GM12878 (cell line): ENCODE measurements around the gene BAZ2B. TPM values are rescaled to one million over a fixed set of nuclear protein-coding genes. Genes with fewer than 3 reads are reported as not detected.

Experiments
- CBFB ChIP-seq: IDR thresholded peaks from 2 replicates; pipeline ENCODE4 v1.6.1; 2016; ENCODE audit warnings: antibody characterized with exemption, low read depth
- CEBPB ChIP-seq, 2 experiments: fragments of 150-350 bp in 1 of 2; IDR thresholded peaks; 2 replicates each; pipeline ENCODE4 v1.6.1; 2012 to 2014; ENCODE audit warnings: low read depth in 2 of 2, low read length in 2 of 2, borderline replicate concordance in 1 of 2, inconsistent platforms in 1 of 2
- CHD1 ChIP-seq: IDR thresholded peaks from 2 replicates; pipeline ENCODE4 v1.6.1; 2012; ENCODE audit warnings: low read depth, low read length, improper control_type of control experiment
- CREM ChIP-seq: IDR thresholded peaks from 2 replicates; pipeline ENCODE4 v1.6.1; 2014; ENCODE audit warnings: antibody characterized with exemption, low read depth
- IKZF1 ChIP-seq: fragments of 450-650 bp; conservative IDR thresholded peaks from 2 replicates; pipeline ENCODE4 v1.6.1; 2017; ENCODE audit warnings: antibody characterized with exemption, mild to moderate bottlenecking
- MXI1 ChIP-seq: fragments of 150-350 bp; IDR thresholded peaks from 2 replicates; pipeline ENCODE4 v1.6.1; 2011; ENCODE audit warnings: low read depth, mild to moderate bottlenecking, inconsistent platforms, low read length, improper control_type of control experiment
- NBN ChIP-seq: fragments of 450-650 bp; IDR thresholded peaks from 2 replicates; pipeline ENCODE4 v1.6.1; 2016
- NFXL1 ChIP-seq: fragments of 450-650 bp; IDR thresholded peaks from 2 replicates; pipeline ENCODE4 v1.6.1; 2017; ENCODE audit warnings: antibody characterized with exemption, mild to moderate bottlenecking, borderline replicate concordance
- POLR2AphosphoS5 ChIP-seq: IDR thresholded peaks from 2 replicates; pipeline ENCODE4 v1.6.1; 2011; ENCODE audit warnings: mild to moderate bottlenecking, low read length, inconsistent platforms
- RUNX3 ChIP-seq: IDR thresholded peaks from 2 replicates; pipeline ENCODE4 v1.6.1; 2012; ENCODE audit warnings: low read length, inconsistent platforms
- SPI1 ChIP-seq: IDR thresholded peaks from 2 replicates; pipeline ENCODE4 v1.6.1; 2011; ENCODE audit warnings: low read depth, mild to moderate bottlenecking, low read length, moderate library complexity, borderline replicate concordance; ENCODE audit not compliant: insufficient read depth
- TAF1 ChIP-seq: IDR thresholded peaks from 2 replicates; pipeline ENCODE4 v1.6.1; 2011; ENCODE audit warnings: mild to moderate bottlenecking, low read depth, low read length, borderline replicate concordance
- TBL1XR1 ChIP-seq: IDR thresholded peaks from 2 replicates; pipeline ENCODE4 v1.6.1; 2012; ENCODE audit warnings: low read depth, low read length, improper control_type of control experiment
- YBX1 ChIP-seq: fragments of 450-650 bp; IDR thresholded peaks from 2 replicates; pipeline ENCODE4 v1.6.1; 2016; ENCODE audit warnings: antibody characterized with exemption
- ZNF207 ChIP-seq: fragments of 450-650 bp; IDR thresholded peaks from 2 replicates; pipeline ENCODE4 v1.6.1; 2014; ENCODE audit warnings: antibody characterized with exemption, mild to moderate bottlenecking, borderline replicate concordance
- ZNF24 ChIP-seq: fragments of 450-650 bp; IDR thresholded peaks from 2 replicates; pipeline ENCODE4 v1.6.1; 2017; ENCODE audit warnings: antibody characterized with exemption, mild to moderate bottlenecking
- polyA plus RNA-seq, 11 experiments: library from polyadenylated mRNA; depleted of rRNA in 4 of 11; unstranded in 6 of 11; stranded (reverse) in 5 of 11; fragments of >200 nt; fragmentation: Nextera tagmentation in 4 of 11; fragmentation: Illumina TruSeq in 1 of 11; extraction: Ambion mirVana in 4 of 11; extraction: Trizol in 1 of 11; gene quantifications; 1 replicate in 1 of 11; 2 replicates in 10 of 11; pipeline versions ENCODE4 v1.2.1 to v1.2.3, GENCODE V29; 2011 to 2016; ENCODE audit warnings: inconsistent platforms in 2 of 11, missing spikeins in 2 of 11, low read depth in 1 of 11
- total RNA-seq, 4 experiments: library from RNA; depleted of rRNA in 3 of 4; stranded (reverse); fragments of >200 nt in 3 of 4; fragmentation: Illumina TruSeq in 1 of 4; extraction: Trizol in 1 of 4; gene quantifications; 2 replicates each; pipeline versions ENCODE4 v1.2.1 to v1.2.3, GENCODE V29; 2013 to 2021
- TF ChIP-seq, protein P1 (sequence below): fragments of 450-650 bp; IDR thresholded peaks from 2 replicates; pipeline ENCODE4 v1.6.1; 2017; ENCODE audit warnings: mild to moderate bottlenecking, low read depth, inconsistent platforms; ENCODE audit not compliant: poor library complexity, severe bottlenecking
- TF ChIP-seq, protein P2 (sequence below): IDR thresholded peaks from 2 replicates; pipeline ENCODE4 v1.6.1; 2011; ENCODE audit warnings: low read depth, mild to moderate bottlenecking, low read length, moderate library complexity, borderline replicate concordance; ENCODE audit errors: extremely low read depth
- TF ChIP-seq, protein P3 (sequence below): fragments of 450-650 bp; IDR thresholded peaks from 2 replicates; pipeline ENCODE4 v1.6.1; 2017; ENCODE audit warnings: low read depth, mild to moderate bottlenecking, moderate library complexity
- TF ChIP-seq, protein P4 (sequence below): IDR thresholded peaks from 2 replicates; pipeline ENCODE4 v1.6.1; 2011; ENCODE audit warnings: mild to moderate bottlenecking, low read depth, low read length, moderate library complexity; ENCODE audit not compliant: insufficient replicate concordance
- TF ChIP-seq, protein P5 (sequence below): fragments of 450-650 bp; IDR thresholded peaks from 2 replicates; pipeline ENCODE4 v1.6.1; 2017; ENCODE audit warnings: mild to moderate bottlenecking, moderate library complexity

BAZ2B gene
- total and polyA plus RNA-seq, 10 of the 15 experiments (the other 5 are each of a cell fraction or from before 2014, with no cell fraction given): 8.8 to 49.7 (median 24.7) TPM

DNA sequence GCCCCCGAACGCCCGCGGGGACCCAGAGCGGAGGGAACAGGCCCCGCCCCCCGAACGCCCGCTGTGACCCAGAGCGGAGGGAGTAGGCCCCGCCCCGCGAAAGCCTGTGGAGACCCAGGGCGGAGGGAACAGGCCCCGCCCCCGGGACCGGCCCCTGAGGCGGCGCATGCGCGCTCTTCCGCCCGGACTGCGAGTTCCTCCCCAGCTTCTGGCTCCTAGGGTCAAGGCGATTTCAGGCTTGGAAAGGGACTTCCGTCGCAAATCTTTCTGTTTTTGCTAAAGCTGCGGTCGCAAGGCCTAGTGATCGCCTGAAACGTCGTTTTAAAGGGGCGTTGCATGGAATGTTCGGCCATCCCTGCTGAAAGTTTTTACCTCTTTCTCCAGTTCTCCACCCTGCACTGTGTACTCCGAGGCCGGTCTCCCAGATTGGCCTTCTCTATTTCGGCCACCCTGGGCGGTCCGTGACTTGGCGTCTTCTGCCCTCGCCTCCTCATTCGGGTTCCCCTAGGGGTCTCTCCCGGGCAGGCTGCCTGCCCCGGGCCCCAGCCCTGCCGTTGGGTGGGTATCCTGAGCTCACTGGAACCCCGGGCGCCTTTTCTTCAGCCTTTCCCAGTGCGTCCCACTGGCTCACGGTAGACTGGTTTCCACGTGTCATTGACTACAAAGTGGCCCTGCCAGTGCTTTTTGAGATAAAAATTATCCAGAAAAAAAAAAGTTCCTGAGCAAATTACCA, 329.5 kb downstream of the BAZ2B start (continued):
- TF ChIP-seq CBFB (0 out of 2 replicates have a peak, but pooled peaks have one; percentile 33), IKZF1 (peak; percentile 38; the same call in 1 of the 2 replicates), SPI1 (peak; percentile 62; the same call in 1 of the 2 replicates), RUNX3 (peak; percentile 46; the same call in 1 of the 2 replicates), ZNF207 (no peak), ZNF24 (no peak), CHD1 (no peak), NFXL1 (no peak), CEBPB (IDR thresholded peaks at IDR 0.05; ENCODE audit: borderline replicate concordance in 1 of 2, low read depth in 2 of 2, low read length in 2 of 2) (no peak), YBX1 (no peak), POLR2AphosphoS5 (peak; percentile 83), TBL1XR1 (no peak), NBN (peak; percentile 58), CREM (peak; percentile 8; the same call in 1 of the 2 replicates), MXI1 (no peak; the same call in 1 of the 2 replicates), TAF1 (peak; percentile 46; the same call in 1 of the 2 replicates)
- TF ChIP-seq, protein P1, sequence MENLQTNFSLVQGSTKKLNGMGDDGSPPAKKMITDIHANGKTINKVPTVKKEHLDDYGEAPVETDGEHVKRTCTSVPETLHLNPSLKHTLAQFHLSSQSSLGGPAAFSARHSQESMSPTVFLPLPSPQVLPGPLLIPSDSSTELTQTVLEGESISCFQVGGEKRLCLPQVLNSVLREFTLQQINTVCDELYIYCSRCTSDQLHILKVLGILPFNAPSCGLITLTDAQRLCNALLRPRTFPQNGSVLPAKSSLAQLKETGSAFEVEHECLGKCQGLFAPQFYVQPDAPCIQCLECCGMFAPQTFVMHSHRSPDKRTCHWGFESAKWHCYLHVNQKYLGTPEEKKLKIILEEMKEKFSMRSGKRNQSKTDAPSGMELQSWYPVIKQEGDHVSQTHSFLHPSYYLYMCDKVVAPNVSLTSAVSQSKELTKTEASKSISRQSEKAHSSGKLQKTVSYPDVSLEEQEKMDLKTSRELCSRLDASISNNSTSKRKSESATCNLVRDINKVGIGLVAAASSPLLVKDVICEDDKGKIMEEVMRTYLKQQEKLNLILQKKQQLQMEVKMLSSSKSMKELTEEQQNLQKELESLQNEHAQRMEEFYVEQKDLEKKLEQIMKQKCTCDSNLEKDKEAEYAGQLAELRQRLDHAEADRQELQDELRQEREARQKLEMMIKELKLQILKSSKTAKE: no peak
- TF ChIP-seq, protein P2, sequence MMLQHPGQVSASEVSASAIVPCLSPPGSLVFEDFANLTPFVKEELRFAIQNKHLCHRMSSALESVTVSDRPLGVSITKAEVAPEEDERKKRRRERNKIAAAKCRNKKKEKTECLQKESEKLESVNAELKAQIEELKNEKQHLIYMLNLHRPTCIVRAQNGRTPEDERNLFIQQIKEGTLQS: no peak
- TF ChIP-seq, protein P3, sequence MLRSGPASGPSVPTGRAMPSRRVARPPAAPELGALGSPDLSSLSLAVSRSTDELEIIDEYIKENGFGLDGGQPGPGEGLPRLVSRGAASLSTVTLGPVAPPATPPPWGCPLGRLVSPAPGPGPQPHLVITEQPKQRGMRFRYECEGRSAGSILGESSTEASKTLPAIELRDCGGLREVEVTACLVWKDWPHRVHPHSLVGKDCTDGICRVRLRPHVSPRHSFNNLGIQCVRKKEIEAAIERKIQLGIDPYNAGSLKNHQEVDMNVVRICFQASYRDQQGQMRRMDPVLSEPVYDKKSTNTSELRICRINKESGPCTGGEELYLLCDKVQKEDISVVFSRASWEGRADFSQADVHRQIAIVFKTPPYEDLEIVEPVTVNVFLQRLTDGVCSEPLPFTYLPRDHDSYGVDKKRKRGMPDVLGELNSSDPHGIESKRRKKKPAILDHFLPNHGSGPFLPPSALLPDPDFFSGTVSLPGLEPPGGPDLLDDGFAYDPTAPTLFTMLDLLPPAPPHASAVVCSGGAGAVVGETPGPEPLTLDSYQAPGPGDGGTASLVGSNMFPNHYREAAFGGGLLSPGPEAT: peak; percentile 23; the same call in 1 of the 2 replicates
- TF ChIP-seq, protein P4, sequence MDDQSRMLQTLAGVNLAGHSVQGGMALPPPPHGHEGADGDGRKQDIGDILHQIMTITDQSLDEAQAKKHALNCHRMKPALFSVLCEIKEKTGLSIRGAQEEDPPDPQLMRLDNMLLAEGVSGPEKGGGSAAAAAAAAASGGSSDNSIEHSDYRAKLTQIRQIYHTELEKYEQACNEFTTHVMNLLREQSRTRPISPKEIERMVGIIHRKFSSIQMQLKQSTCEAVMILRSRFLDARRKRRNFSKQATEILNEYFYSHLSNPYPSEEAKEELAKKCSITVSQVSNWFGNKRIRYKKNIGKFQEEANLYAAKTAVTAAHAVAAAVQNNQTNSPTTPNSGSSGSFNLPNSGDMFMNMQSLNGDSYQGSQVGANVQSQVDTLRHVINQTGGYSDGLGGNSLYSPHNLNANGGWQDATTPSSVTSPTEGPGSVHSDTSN: no peak
- TF ChIP-seq, protein P5, sequence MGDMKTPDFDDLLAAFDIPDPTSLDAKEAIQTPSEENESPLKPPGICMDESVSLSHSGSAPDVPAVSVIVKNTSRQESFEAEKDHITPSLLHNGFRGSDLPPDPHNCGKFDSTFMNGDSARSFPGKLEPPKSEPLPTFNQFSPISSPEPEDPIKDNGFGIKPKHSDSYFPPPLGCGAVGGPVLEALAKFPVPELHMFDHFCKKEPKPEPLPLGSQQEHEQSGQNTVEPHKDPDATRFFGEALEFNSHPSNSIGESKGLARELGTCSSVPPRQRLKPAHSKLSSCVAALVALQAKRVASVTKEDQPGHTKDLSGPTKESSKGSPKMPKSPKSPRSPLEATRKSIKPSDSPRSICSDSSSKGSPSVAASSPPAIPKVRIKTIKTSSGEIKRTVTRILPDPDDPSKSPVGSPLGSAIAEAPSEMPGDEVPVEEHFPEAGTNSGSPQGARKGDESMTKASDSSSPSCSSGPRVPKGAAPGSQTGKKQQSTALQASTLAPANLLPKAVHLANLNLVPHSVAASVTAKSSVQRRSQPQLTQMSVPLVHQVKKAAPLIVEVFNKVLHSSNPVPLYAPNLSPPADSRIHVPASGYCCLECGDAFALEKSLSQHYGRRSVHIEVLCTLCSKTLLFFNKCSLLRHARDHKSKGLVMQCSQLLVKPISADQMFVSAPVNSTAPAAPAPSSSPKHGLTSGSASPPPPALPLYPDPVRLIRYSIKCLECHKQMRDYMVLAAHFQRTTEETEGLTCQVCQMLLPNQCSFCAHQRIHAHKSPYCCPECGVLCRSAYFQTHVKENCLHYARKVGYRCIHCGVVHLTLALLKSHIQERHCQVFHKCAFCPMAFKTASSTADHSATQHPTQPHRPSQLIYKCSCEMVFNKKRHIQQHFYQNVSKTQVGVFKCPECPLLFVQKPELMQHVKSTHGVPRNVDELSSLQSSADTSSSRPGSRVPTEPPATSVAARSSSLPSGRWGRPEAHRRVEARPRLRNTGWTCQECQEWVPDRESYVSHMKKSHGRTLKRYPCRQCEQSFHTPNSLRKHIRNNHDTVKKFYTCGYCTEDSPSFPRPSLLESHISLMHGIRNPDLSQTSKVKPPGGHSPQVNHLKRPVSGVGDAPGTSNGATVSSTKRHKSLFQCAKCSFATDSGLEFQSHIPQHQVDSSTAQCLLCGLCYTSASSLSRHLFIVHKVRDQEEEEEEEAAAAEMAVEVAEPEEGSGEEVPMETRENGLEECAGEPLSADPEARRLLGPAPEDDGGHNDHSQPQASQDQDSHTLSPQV: no peak
